Endometrium (tissue), 2 donors: ENCODE data around the gene ST6GAL1.

Experiments
- FAIRE-seq: peaks from 2 replicates; lab custom pipeline; 2012; peaks lifted over from hg19 to GRCh38; lab: Jason Lieb, UNC
- donor health status: control.
- donor health status: control.

The ST6GAL1 gene

DNA sequence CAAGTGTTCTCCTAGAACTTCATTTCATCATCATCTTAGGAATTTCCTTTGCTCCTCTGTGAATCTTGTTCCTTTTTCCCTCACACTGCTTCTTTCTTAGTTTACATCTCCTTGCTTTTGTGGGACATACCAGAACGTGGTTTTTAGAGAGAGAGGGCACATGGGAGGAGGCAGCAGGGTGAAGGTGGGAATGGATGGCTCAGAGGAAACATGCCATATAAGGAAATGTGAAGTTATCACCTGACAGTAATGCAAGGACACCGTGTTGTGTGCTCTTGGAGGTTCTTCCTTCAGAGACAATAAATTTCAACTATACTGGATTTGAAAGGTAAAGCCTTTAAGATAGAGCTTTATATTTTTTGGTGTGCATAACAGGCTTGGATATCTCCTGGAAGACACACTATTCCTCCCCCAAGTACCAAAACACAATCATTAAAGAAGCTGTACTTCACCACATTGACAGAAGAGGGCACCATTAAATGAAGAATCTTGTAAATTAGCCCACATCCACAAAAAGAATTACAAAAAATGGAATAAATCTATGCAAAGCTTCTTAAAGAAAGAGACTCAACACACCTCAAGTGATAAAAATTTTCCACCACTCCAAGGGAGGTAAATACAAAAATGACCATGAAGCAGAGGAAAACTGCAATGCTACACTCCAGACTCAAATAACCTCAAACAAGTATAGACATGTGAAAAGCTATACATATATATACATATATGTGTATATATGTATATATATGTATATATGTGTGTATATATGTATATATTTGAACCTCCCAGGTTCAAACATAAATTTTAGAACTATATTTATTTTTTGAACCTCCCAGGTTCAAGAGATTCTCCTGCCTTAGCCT, 182.8 kb downstream of the ST6GAL1 start:
- peak; percentile 70 for FAIRE-seq

DNA sequence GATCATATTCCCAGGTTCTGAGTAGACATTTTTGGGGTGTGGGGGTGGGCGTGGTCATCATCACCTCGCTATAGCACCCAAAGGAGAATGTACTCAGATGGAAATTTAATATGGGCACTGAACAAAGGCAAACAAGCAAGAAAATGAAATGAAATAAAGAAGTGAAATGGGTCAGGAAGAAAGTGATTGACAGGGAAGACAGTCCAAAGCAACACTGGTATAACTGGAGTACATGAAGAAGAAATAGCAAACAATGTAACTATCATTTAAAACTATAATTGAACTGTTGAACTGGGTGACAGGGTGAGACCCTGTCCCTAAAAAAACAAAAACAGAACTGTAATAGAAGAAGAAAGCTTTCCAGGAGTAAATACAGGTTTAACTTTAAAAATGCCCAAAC, 184.2 kb downstream of the ST6GAL1 start:
- no peak for FAIRE-seq

DNA sequence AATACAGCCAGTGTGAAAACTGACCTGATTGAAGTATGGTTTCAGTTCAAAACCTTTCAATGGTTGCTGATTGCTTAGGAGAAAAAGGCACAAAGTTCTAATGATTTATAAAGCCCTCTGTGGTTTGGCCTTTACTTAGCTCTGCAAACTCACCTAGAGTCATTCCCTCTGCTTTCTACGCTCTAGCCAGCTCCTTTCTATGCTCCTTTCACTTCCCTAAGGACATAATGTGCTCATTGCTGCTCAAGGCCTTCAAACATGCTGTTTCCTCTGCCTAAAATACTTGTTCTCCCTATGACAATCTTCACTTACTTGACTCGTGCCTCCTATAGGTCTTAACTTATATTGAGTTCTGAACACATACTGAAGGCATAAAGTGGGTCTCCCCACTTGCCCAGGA, 190.0 kb downstream of the ST6GAL1 start:
- no peak for FAIRE-seq

DNA sequence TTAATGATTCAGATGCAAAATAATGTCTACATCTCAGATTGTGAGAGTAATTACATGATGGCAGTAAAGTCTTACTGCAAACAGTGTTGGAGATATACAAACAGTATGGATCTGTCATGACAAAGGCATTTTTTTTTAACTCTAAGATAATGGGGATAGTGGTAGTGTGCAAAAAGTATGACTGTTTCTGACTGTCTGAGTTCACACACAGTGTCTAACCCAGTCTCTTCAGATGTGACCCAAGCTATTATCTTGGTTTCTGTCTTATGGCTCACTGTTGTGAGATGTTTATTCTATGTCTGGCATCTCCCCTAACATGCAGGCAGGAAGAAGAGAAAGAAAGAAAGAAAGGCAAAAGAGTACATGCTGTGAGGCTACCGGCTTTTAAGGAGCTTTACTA, 191.9 kb downstream of the ST6GAL1 start:
- FAIRE-seq, result no peak

DNA sequence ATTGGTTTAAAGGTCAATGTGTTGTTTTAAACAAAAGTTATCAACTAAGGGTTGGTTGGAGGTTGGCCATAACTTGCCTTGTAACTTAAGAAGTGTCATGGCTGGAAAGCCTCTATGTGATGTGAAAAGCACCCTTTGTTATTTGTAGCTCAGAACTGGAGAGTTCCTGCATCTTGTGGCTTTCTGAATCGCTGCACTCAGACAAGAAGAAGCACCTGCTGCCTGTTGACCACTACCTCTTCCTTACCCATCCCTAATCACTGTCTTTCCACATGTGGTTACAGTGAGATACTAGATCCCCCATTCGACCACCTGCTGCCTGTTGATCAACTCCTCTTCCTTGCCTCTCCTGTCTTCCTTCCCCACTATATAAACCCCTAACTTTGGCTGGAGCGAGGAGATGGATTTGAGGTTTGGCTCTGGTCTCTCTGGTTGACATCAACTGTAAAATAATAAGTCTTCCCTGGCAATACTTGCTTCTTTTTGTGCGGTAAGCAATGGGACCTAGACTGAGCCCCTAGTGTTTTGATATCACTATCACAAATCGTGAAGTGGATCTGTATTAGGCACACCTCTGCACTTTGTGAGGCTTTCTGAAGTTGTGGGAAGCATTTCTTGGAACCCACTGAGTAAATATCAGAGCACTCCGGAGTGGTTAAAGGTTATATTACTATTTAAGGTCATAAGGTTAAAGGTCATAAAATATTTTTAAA, 195.1 kb downstream of the ST6GAL1 start:
- no peak for FAIRE-seq
